Ovary (tissue), 9 donors: ENCODE data around the gene SMIM30. TPM values are rescaled to one million over a fixed set of nuclear protein-coding genes. Genes with fewer than 3 reads are reported as not detected.

ENCODE experiments used
- DNase-seq, 5 donors: peaks; one replicate each; pipeline ENCODE4 v3.0.0-alpha.2; 2019 to 2020
- H3K27ac ChIP-seq, 2 donors: fragments of 200-600 bp; one replicate each; pipeline versions ENCODE4 v1.5.1 to v1.8.0; 2019 to 2022
- H3K27me3 ChIP-seq: fragments of 200-600 bp; one replicate; pipeline ENCODE4 v1.8.0; 2022
- H3K36me3 ChIP-seq: fragments of 200-600 bp; sonication (generic); one replicate; pipeline ENCODE4 v1.5.1; 2019
- H3K4me1 ChIP-seq: one replicate; pipeline ENCODE4 v1.8.1; 2013; ENCODE audit warnings: mild to moderate bottlenecking, moderate library complexity; ENCODE audit not compliant: insufficient read depth
- H3K4me3 ChIP-seq: fragments of 200-600 bp; sonication (generic); one replicate; pipeline ENCODE4 v1.5.1; 2017
- H3K9me3 ChIP-seq, 2 donors: fragments of 200-600 bp in 1 of 2; sonication (generic) in 1 of 2; one replicate each; pipeline versions ENCODE4 v1.5.1 to v1.8.1; 2013 to 2019; ENCODE audit warnings: mild to moderate bottlenecking in 1 of 2, moderate library complexity in 1 of 2
- CTCF ChIP-seq, 3 donors: fragments of 450-650 bp in 2 of 3; fragments of 200-600 bp in 1 of 3; IDR thresholded peaks; one replicate each; pipeline versions ENCODE4 v1.5.1 to v1.8.0; 2016 to 2022; ENCODE audit warnings: antibody characterized with exemption in 3 of 3, mild to moderate bottlenecking in 1 of 3
- EP300 ChIP-seq: sonication (generic); formaldehyde crosslinking; IDR thresholded peaks from one replicate; pipeline ENCODE4 v1.6.1; 2017; ENCODE audit warnings: antibody characterized with exemption
- POLR2A ChIP-seq: fragments of 450-650 bp; IDR thresholded peaks from one replicate; pipeline ENCODE4 v1.6.1; 2017; ENCODE audit warnings: antibody characterized with exemption, mild to moderate bottlenecking, moderate library complexity
- WGBS, 3 donors: extraction: QIAGEN DNeasy Blood & Tissue Kit in 1 of 3; methylation state at CpG; one replicate each; pipeline versions ENCODE4 v1.1.5 to v1.1.7; 2013 to 2017; 5-methylcytosine and 5-hydroxymethylcytosine counted together
- intact Hi-C, 4 donors: fragments of 100-400 bp; cut with DNase I; formaldehyde crosslinking; loops; one replicate each; pipeline versions ENCODE4 v1.11.0 to v1.15.1; 2022 to 2023
- polyA plus RNA-seq, 2 donors: library from polyadenylated mRNA; stranded (reverse); fragments of 200-250 nt in 1 of 2; fragments of 350-450 nt in 1 of 2; fragmentation: Illumina TruSeq in 1 of 2; extraction: RNeasy Lipid Tissue Mini Kit (QIAGEN cat#74804) in 1 of 2; gene quantifications; one replicate each; pipeline ENCODE4 v1.2.3, GENCODE V29; 2013 to 2014
- total RNA-seq, 7 donors: library from RNA; depleted of rRNA in 2 of 7; stranded (reverse); fragments of >200 nt in 2 of 7; fragmentation: NEBNext Ultra II Directional in 3 of 7; extraction: Animal tissue kit (Norgen Biotek cat#: 25700) in 3 of 7; gene quantifications; one replicate each; pipeline versions ENCODE4 v1.1.0 to v1.2.4, GENCODE V29; 2016 to 2023
- donor health status: DM: no; HTN: no; CAD: no; lungs with moderate emphysema.
- donor health status: DM: no; HTN: no; CAD: no.
- donor health status: Bipolar disorder and iron deficiency.
- donor health status: DM: yes; HTN: yes; CAD: no.
- donor health status: DM: no; HTN: no; CAD: no.
- donor health status: DM: yes; HTN: yes; CAD: no.

Gene SMIM30
- total and polyA plus RNA-seq, 9 donors: 19.1 to 47.7 (median 26.4) TPM

GRCh38 chr7:113134025-113134424 lies 15.7 kb upstream of the SMIM30 start:
- Histone ChIP-seq H3K4me1 (no peaks in the 10 kb centered on the region), H3K27me3 (no peaks in the 10 kb centered on the region), H3K4me3 (no peak overlapping the region), H3K36me3 (no peaks in the 10 kb centered on the region), H3K9me3 (no peaks in the 10 kb centered on the region), H3K27ac (no peak overlapping the region)
- 75 to 93% (median 90%) methylated on average over 1 of the region's 1 CpG for WGBS, 3 donors
- intact Hi-C loops: no loop called here
- no peak for DNase-seq
- TF ChIP-seq EP300: no peak
- TF ChIP-seq CTCF (IDR thresholded peaks at IDR 0.05): no peak
- TF ChIP-seq POLR2A: no peak

- H3K4me1 ChIP-seq: no peaks in the 10 kb centered on the region
Observed at GRCh38 chr7:113131367-113131766, 13.0 kb upstream of the SMIM30 start.

GRCh38 chr7:113128031-113128430 lies 9.7 kb upstream of the SMIM30 start:
- no peak for TF ChIP-seq POLR2A
- no peak for TF ChIP-seq CTCF (IDR thresholded peaks at IDR 0.05)
- no peak for TF ChIP-seq EP300
- Histone ChIP-seq H3K36me3 (no peaks in the 10 kb centered on the region), H3K27ac (no peak overlapping the region), H3K4me1 (no peaks in the 10 kb centered on the region), H3K4me3 (no peak overlapping the region), H3K27me3 (no peaks in the 10 kb centered on the region), H3K9me3 (no peaks in the 10 kb centered on the region)
- no peak for DNase-seq
- 91 to 100% (median 100%) methylated on average over 1 of the region's 1 CpG for WGBS, 3 donors
- intact Hi-C loops: no loop called here

More at GRCh38 chr7:113131367-113131766, 13.0 kb upstream of the SMIM30 start:
- DNase-seq: no peak
- TF ChIP-seq POLR2A: no peak
- TF ChIP-seq EP300: no peak
- TF ChIP-seq CTCF (IDR thresholded peaks at IDR 0.05): no peak
- no peaks in the 10 kb centered on the region for H3K36me3 ChIP-seq
- H3K27ac ChIP-seq: no peak overlapping the region
- no peaks in the 10 kb centered on the region for H3K9me3 ChIP-seq
- intact Hi-C loops: no loop called here
- WGBS, 3 donors: 83 to 91% (median 88%) methylated on average over 2 of the region's 2 CpGs
- H3K27me3 ChIP-seq: no peaks in the 10 kb centered on the region
- no peak overlapping the region for H3K4me3 ChIP-seq

GRCh38 chr7:113125728-113126127 lies 7.4 kb upstream of the SMIM30 start:
- DNase-seq: no peak
- Histone ChIP-seq H3K9me3 (no peaks in the 10 kb centered on the region), H3K27me3 (no peaks in the 10 kb centered on the region), H3K4me3 (no peak overlapping the region), H3K27ac (no peak overlapping the region), H3K36me3 (no peaks in the 10 kb centered on the region), H3K4me1 (no peaks in the 10 kb centered on the region)
- 19 to 32% (median 25%) methylated on average over 2 of the region's 2 CpGs for WGBS, 3 donors
- intact Hi-C loops: no loop called here
- TF ChIP-seq EP300: no peak
- TF ChIP-seq POLR2A: no peak
- TF ChIP-seq CTCF (IDR thresholded peaks at IDR 0.05): no peak

- Histone ChIP-seq H3K36me3 (no peaks in the 10 kb centered on the region), H3K4me3 (no peak overlapping the region), H3K4me1 (no peaks in the 10 kb centered on the region), H3K9me3 (no peaks in the 10 kb centered on the region), H3K27me3 (no peaks in the 10 kb centered on the region), H3K27ac (no peak overlapping the region)
- intact Hi-C loops: no loop called here
- TF ChIP-seq POLR2A: no peak
- no peak for TF ChIP-seq CTCF (IDR thresholded peaks at IDR 0.05)
- TF ChIP-seq EP300: no peak
- DNase-seq: no peak
Observed at GRCh38 chr7:113122744-113123143, 4.4 kb upstream of the SMIM30 start.
